Mesendoderm (in vitro differentiated cells): ENCODE results near the gene SMYD3.
A peak's percentile ranks its signal among the peaks of the same experiment; 100 is the strongest.

ENCODE experiments used
- DNase-seq: peaks from one replicate; pipeline ENCODE4 v3.0.0; 2013
- H2AK5ac ChIP-seq: 2 replicates; pipeline ENCODE4 v1.6.1; 2013; ENCODE audit warnings: low read length, inconsistent platforms
- H2BK120ac ChIP-seq: 2 replicates; pipeline ENCODE4 v1.6.1; 2013; ENCODE audit warnings: low read depth, mild to moderate bottlenecking, low read length, moderate library complexity, mixed read lengths
- H2BK15ac ChIP-seq: replicated peaks from 2 replicates; pipeline ENCODE4 v1.6.1; 2013; ENCODE audit warnings: low read depth, mild to moderate bottlenecking, moderate library complexity
- H2BK5ac ChIP-seq: 2 replicates; pipeline ENCODE4 v1.6.1; 2013; ENCODE audit warnings: low read length, inconsistent platforms
- H3K18ac ChIP-seq: 2 replicates; pipeline ENCODE4 v1.6.1; 2013; ENCODE audit warnings: mild to moderate bottlenecking, low read length, mixed read lengths
- H3K23ac ChIP-seq: one replicate; pipeline ENCODE4 v1.6.1; 2013; ENCODE audit warnings: low read length
- H3K27ac ChIP-seq: 2 replicates; pipeline ENCODE4 v1.5.1; 2013; ENCODE audit warnings: low read depth, mild to moderate bottlenecking, inconsistent platforms, low read length, moderate library complexity
- H3K27me3 ChIP-seq: 2 replicates; pipeline ENCODE4 v1.6.1; 2013; ENCODE audit warnings: low read length, control low read depth, mild to moderate bottlenecking, inconsistent platforms; ENCODE audit not compliant: insufficient read depth, poor library complexity
- H3K36me3 ChIP-seq: 2 replicates; pipeline ENCODE4 v1.6.1; 2013; ENCODE audit warnings: low read length, inconsistent platforms; ENCODE audit not compliant: control insufficient read depth, insufficient read depth
- H3K4ac ChIP-seq: one replicate; pipeline ENCODE4 v1.6.1; 2013; ENCODE audit warnings: low read depth, mild to moderate bottlenecking, low read length, moderate library complexity
- H3K4me1 ChIP-seq: 2 replicates; pipeline ENCODE4 v1.6.1; 2013; ENCODE audit warnings: low read depth, low read length, inconsistent platforms; ENCODE audit not compliant: control insufficient read depth
- H3K4me2 ChIP-seq: 2 replicates; pipeline ENCODE4 v1.6.1; 2013; ENCODE audit warnings: low read length
- H3K4me3 ChIP-seq: 2 replicates; pipeline ENCODE4 v1.5.1; 2013; ENCODE audit warnings: mild to moderate bottlenecking, low read length
- H3K56ac ChIP-seq: one replicate; pipeline ENCODE4 v1.6.1; 2013; ENCODE audit warnings: low read length
- H3K79me1 ChIP-seq: 2 replicates; pipeline ENCODE4 v1.6.1; 2013; ENCODE audit warnings: low read length, inconsistent platforms
- H3K79me2 ChIP-seq: 2 replicates; pipeline ENCODE4 v1.6.1; 2013; ENCODE audit warnings: mild to moderate bottlenecking, low read length; ENCODE audit not compliant: control insufficient read depth, insufficient read depth
- H3K9ac ChIP-seq: 2 replicates; pipeline ENCODE4 v1.6.1; 2013; ENCODE audit warnings: low read length, inconsistent platforms
- H4K5ac ChIP-seq: one replicate; pipeline ENCODE4 v1.6.1; 2013; ENCODE audit warnings: low read length
- H4K8ac ChIP-seq: one replicate; pipeline ENCODE4 v1.6.1; 2013; ENCODE audit warnings: low read depth, mild to moderate bottlenecking, control low read depth, low read length, moderate library complexity
- WGBS: extraction: QIAGEN DNeasy Blood & Tissue Kit; methylation state at CpG from one replicate; pipeline ENCODE4 v1.1.7; 2013; ENCODE audit warnings: low lambda C conversion rate, missing lambda C conversion rate; ENCODE audit not compliant: insufficient coverage; ENCODE audit errors: extremely low coverage; 5-methylcytosine and 5-hydroxymethylcytosine counted together

SMYD3 gene

GRCh38 chr1:246413430-246413829 is 93.6 kb downstream of the SMYD3 start:
- Histone ChIP-seq H3K4me1 (no peaks in the 10 kb centered on the region), H4K5ac (no peak overlapping the region), H2BK120ac (no peak overlapping the region), H3K27me3 (no peaks in the 10 kb centered on the region), H4K8ac (no peak overlapping the region), H3K23ac (no peak overlapping the region), H3K79me1 (no peaks in the 10 kb centered on the region), H3K56ac (no peak overlapping the region), H3K4me2 (no peak overlapping the region), H2BK5ac (no peak overlapping the region), H2AK5ac (no peak overlapping the region), H3K27ac (no peak overlapping the region), H3K79me2 (no peaks in the 10 kb centered on the region), H3K18ac (no peak overlapping the region), H2BK15ac (no peak overlapping the region), H3K4me3 (no peak overlapping the region), H3K36me3 (no peaks in the 10 kb centered on the region), H3K4ac (no peak overlapping the region), H3K9ac (no peak overlapping the region)
- WGBS, result no CpG with 5 or more reads among the region's 7 CpGs
- DNase-seq, result peak; percentile 18

- no peaks in the 10 kb centered on the region for H3K36me3 ChIP-seq
- no peak overlapping the region for H3K27ac ChIP-seq
- H3K4me2 ChIP-seq, result no peak overlapping the region
- H2BK5ac ChIP-seq, result no peak overlapping the region
- H2BK15ac ChIP-seq, result no peak overlapping the region
- H4K5ac ChIP-seq, result no peak overlapping the region
- no CpG with 5 or more reads among the region's 7 CpGs for WGBS
- no peak overlapping the region for H2AK5ac ChIP-seq
- H3K4me3 ChIP-seq, result no peak overlapping the region
- no peak overlapping the region for H3K18ac ChIP-seq
- no peak overlapping the region for H3K4ac ChIP-seq
- H3K4me1 ChIP-seq, result no peaks in the 10 kb centered on the region
- H3K27me3 ChIP-seq, result no peaks in the 10 kb centered on the region
- H3K79me2 ChIP-seq, result no peaks in the 10 kb centered on the region
- H4K8ac ChIP-seq, result no peak overlapping the region
- no peak for DNase-seq
- no peak overlapping the region for H3K9ac ChIP-seq
- H3K56ac ChIP-seq, result no peak overlapping the region
- H3K23ac ChIP-seq, result no peak overlapping the region
- H3K79me1 ChIP-seq, result no peaks in the 10 kb centered on the region
- H2BK120ac ChIP-seq, result no peak overlapping the region
Observed at GRCh38 chr1:246404078-246404477, 103.0 kb downstream of the SMYD3 start.

DNA sequence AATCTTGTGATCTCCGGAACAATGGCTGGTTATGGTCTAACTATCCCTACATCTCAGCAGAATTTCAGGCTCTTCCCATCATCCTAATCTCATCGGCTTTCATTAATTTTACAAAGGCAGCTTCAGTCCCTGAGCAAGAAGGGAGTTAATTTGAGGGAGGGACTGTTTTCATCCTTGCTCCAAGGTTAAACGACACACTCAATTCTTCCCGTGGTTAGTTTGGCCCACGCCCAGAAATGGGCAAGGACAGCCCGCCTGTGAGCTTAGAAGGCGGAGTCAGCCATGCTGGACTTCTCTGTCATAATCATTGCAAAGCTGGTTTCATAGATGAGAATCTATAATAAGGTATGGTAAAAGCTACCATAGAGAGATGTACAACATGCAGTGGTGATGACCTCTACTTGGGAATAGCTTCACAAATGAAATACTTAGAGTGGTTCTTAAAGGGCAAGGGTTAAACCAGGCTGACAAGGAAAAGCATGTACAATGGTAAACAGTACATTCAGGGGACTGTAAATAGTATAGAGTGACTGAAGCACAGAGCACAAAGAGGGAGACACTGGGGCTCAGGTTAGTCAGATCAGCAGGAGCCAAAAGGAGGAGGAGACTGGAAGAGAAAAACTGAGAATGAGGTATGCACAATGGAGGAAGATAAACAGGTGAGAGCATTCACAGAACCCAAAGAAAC is 108.8 kb downstream of the SMYD3 start:
- Histone ChIP-seq H3K36me3 (no peaks in the 10 kb centered on the region), H3K79me1 (no peaks in the 10 kb centered on the region), H4K5ac (no peak overlapping the region), H3K27ac (no peak overlapping the region), H3K4me3 (no peak overlapping the region), H2BK15ac (no peak overlapping the region), H3K79me2 (no peaks in the 10 kb centered on the region), H2AK5ac (no peak overlapping the region), H4K8ac (no peak overlapping the region), H3K27me3 (no peaks in the 10 kb centered on the region), H3K18ac (no peak overlapping the region), H3K4ac (no peak overlapping the region), H2BK5ac (no peak overlapping the region), H3K4me1 (no peaks in the 10 kb centered on the region), H2BK120ac (no peak overlapping the region), H3K23ac (no peak overlapping the region), H3K9ac (no peak overlapping the region), H3K56ac (no peak overlapping the region), H3K4me2 (no peak overlapping the region)
- DNase-seq, result no peak
- WGBS, result no CpG with 5 or more reads among the region's 7 CpGs

- no peak overlapping the region for H4K8ac ChIP-seq
- H3K4ac ChIP-seq, result no peak overlapping the region
- no peaks in the 10 kb centered on the region for H3K4me1 ChIP-seq
- H3K36me3 ChIP-seq, result no peaks in the 10 kb centered on the region
- H2BK120ac ChIP-seq, result no peak overlapping the region
- H2AK5ac ChIP-seq, result no peak overlapping the region
- no peak overlapping the region for H3K56ac ChIP-seq
- no peak overlapping the region for H4K5ac ChIP-seq
- H2BK5ac ChIP-seq, result no peak overlapping the region
- no peaks in the 10 kb centered on the region for H3K27me3 ChIP-seq
- no peaks in the 10 kb centered on the region for H3K79me2 ChIP-seq
- no peak overlapping the region for H3K9ac ChIP-seq
- H3K79me1 ChIP-seq, result no peaks in the 10 kb centered on the region
- no peak overlapping the region for H3K27ac ChIP-seq
- no peak overlapping the region for H3K18ac ChIP-seq
- H3K4me3 ChIP-seq, result no peak overlapping the region
- H3K23ac ChIP-seq, result no peak overlapping the region
- WGBS, result no CpG with 5 or more reads among the region's 5 CpGs
- no peak overlapping the region for H2BK15ac ChIP-seq
- no peak for DNase-seq
- no peak overlapping the region for H3K4me2 ChIP-seq
Observed at GRCh38 chr1:246397046-246397445, 110.0 kb downstream of the SMYD3 start.

DNA sequence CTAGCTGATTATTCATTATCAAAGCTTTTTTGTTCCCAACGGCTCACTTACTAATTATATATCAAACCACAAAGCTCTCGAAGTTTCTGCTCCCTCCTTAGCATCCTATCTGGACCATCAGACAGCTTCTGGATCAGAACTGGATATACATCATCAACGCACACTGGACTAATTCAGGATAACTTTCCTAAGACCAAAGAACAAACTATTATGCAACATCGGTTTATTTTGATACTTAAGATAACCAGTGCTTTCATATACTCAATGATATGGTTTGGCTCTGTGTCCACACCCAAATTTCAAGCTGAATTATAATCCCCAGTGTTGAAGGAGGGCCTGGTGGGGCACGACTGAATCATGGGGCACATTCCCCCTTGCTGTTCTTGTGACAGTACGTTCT is 110.8 kb downstream of the SMYD3 start:
- H3K36me3 ChIP-seq, result no peaks in the 10 kb centered on the region
- H3K27ac ChIP-seq, result no peak overlapping the region
- no peak overlapping the region for H3K56ac ChIP-seq
- no CpG with 5 or more reads among the region's 6 CpGs for WGBS
- H2BK120ac ChIP-seq, result no peak overlapping the region
- no peak overlapping the region for H3K9ac ChIP-seq
- no peak overlapping the region for H2AK5ac ChIP-seq
- H3K4me2 ChIP-seq, result no peak overlapping the region
- H3K27me3 ChIP-seq, result no peaks in the 10 kb centered on the region
- no peak for DNase-seq
- no peak overlapping the region for H3K4ac ChIP-seq
- H3K79me1 ChIP-seq, result no peaks in the 10 kb centered on the region
- H3K4me1 ChIP-seq, result no peaks in the 10 kb centered on the region
- H2BK5ac ChIP-seq, result no peak overlapping the region
- no peaks in the 10 kb centered on the region for H3K79me2 ChIP-seq
- no peak overlapping the region for H3K18ac ChIP-seq
- H2BK15ac ChIP-seq, result no peak overlapping the region
- H4K8ac ChIP-seq, result no peak overlapping the region
- H4K5ac ChIP-seq, result no peak overlapping the region
- H3K4me3 ChIP-seq, result no peak overlapping the region
- no peak overlapping the region for H3K23ac ChIP-seq

DNA sequence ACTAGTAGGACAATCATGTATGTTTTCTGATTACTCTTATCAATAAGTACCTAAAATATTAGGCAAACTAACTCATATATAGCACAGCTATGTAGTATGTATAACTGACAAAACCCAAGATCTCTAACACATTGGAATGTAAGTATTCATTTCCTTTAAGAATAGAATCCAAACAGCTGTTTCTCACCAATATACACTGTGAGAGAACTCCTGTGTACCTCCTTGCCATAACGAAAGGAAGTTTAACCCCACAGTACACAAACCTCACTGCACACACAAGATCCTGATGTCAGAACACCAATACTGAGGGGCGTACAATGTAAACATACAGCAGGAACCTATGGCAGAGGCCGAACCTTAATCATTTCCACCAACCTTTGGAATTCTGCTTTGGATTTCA is 113.0 kb downstream of the SMYD3 start:
- Histone ChIP-seq H3K27me3 (no peaks in the 10 kb centered on the region), H3K56ac (no peak overlapping the region), H3K4me2 (no peak overlapping the region), H3K4me3 (no peak overlapping the region), H3K4me1 (no peaks in the 10 kb centered on the region), H3K4ac (no peak overlapping the region), H3K18ac (no peak overlapping the region), H4K8ac (no peak overlapping the region), H3K36me3 (no peaks in the 10 kb centered on the region), H2BK120ac (no peak overlapping the region), H2AK5ac (no peak overlapping the region), H3K23ac (no peak overlapping the region), H2BK15ac (no peak overlapping the region), H3K9ac (no peak overlapping the region), H3K79me2 (no peaks in the 10 kb centered on the region), H3K27ac (no peak overlapping the region), H2BK5ac (no peak overlapping the region), H4K5ac (no peak overlapping the region), H3K79me1 (no peaks in the 10 kb centered on the region)
- no CpG with 5 or more reads among the region's 3 CpGs for WGBS
- DNase-seq, result no peak
